T-helper 2 cell treated with Interferon-gamma antibody and Interleukin-4, amounts not matched to agents 5 μg/mL and 100 μg/mL, for 36 hours (primary cell): ENCODE measurements around the gene KCNIP2.

Source experiments
- DNase-seq: peaks from one replicate; pipeline ENCODE4 v3.0.0; 2021; ENCODE audit warnings: low spot score
- H3K27ac Mint-ChIP-seq: one replicate; pipeline ENCODE4 v1.8.0; 2021; ENCODE audit warnings: mild to moderate bottlenecking, mixed read lengths
- H3K27me3 Mint-ChIP-seq: one replicate; pipeline ENCODE4 v1.8.0; 2021; ENCODE audit warnings: low read depth, mixed read lengths
- H3K36me3 Mint-ChIP-seq: one replicate; pipeline ENCODE4 v1.8.0; 2021; ENCODE audit warnings: low read depth, mixed read lengths
- H3K4me1 Mint-ChIP-seq: one replicate; pipeline ENCODE4 v1.8.0; 2021; ENCODE audit warnings: low read depth, mixed read lengths
- H3K4me3 Mint-ChIP-seq: one replicate; pipeline ENCODE4 v1.8.0; 2022; ENCODE audit warnings: mild to moderate bottlenecking, moderate library complexity, mixed read lengths
- H3K9me3 Mint-ChIP-seq: one replicate; pipeline ENCODE4 v1.8.0; 2021; ENCODE audit warnings: mixed read lengths

Gene KCNIP2

GRCh38 chr10:101828766-101829551 lies 14.6 kb downstream of the KCNIP2 start:
- Mint-ChIP-seq H3K27ac (no peak overlapping the region), H3K9me3 (no peaks in the 10 kb centered on the region), H3K4me1 (peaks cover 35% of the 10 kb centered on the region), H3K36me3 (peaks cover 3% of the 10 kb centered on the region), H3K27me3 (no peaks in the 10 kb centered on the region), H3K4me3 (no peak overlapping the region)
- DNase-seq: no peak

- Mint-ChIP-seq H3K27ac (no peak overlapping the region), H3K36me3 (peaks cover 3% of the 10 kb centered on the region), H3K27me3 (no peaks in the 10 kb centered on the region), H3K9me3 (no peaks in the 10 kb centered on the region), H3K4me1 (peaks cover 28% of the 10 kb centered on the region), H3K4me3 (no peak overlapping the region)
- no peak for DNase-seq
These were observed 15.5 kb downstream of the KCNIP2 start for GRCh38 chr10:101827919-101828600.

GRCh38 chr10:101826852-101827434 lies 16.7 kb downstream of the KCNIP2 start:
- peaks cover 22% of the 10 kb centered on the region for H3K4me1 Mint-ChIP-seq
- no peaks in the 10 kb centered on the region for H3K27me3 Mint-ChIP-seq
- H3K36me3 Mint-ChIP-seq: peaks cover 3% of the 10 kb centered on the region
- no peak overlapping the region for H3K4me3 Mint-ChIP-seq
- no peaks in the 10 kb centered on the region for H3K9me3 Mint-ChIP-seq
- peak overlapping the region; percentile 23 for H3K27ac Mint-ChIP-seq
- DNase-seq: no peak

- Mint-ChIP-seq H3K4me1 (peaks cover 4% of the 10 kb centered on the region), H3K36me3 (peaks cover 3% of the 10 kb centered on the region), H3K4me3 (no peak overlapping the region), H3K9me3 (no peaks in the 10 kb centered on the region), H3K27ac (no peak overlapping the region), H3K27me3 (no peaks in the 10 kb centered on the region)
- DNase-seq: no peak
These were observed 18.9 kb downstream of the KCNIP2 start for GRCh38 chr10:101824736-101825135.

- Mint-ChIP-seq H3K36me3 (peaks cover 26% of the 10 kb centered on the region), H3K9me3 (no peaks in the 10 kb centered on the region), H3K4me1 (peaks cover 30% of the 10 kb centered on the region), H3K27me3 (no peaks in the 10 kb centered on the region), H3K4me3 (peak overlapping the region; percentile 99), H3K27ac (peak overlapping the region; percentile 100)
- DNase-seq: no peak
These were observed 24.5 kb downstream of the KCNIP2 start for GRCh38 chr10:101818872-101819633.

GRCh38 chr10:101818119-101818871 lies 25.3 kb downstream of the KCNIP2 start, which contains the start of gene OGA:
Gene OGA, minus strand, starts transcription at chr10:101818444. Its CDS starts 422 bp downstream, at chr10:101818022.
- no peaks in the 10 kb centered on the region for H3K27me3 Mint-ChIP-seq
- H3K9me3 Mint-ChIP-seq: no peaks in the 10 kb centered on the region
- peak; percentile 97 for DNase-seq
- peaks cover 36% of the 10 kb centered on the region for H3K4me1 Mint-ChIP-seq
- H3K36me3 Mint-ChIP-seq: peaks cover 28% of the 10 kb centered on the region
- peak within 1 kb of the TSS; percentile 100 for H3K27ac Mint-ChIP-seq
- H3K4me3 Mint-ChIP-seq: peak within 1 kb of the TSS; percentile 99

GRCh38 chr10:101817337-101818118 lies 26.1 kb downstream of the KCNIP2 start:
- Mint-ChIP-seq H3K4me1 (peaks cover 40% of the 10 kb centered on the region), H3K27ac (peak overlapping the region; percentile 100), H3K27me3 (no peaks in the 10 kb centered on the region), H3K9me3 (no peaks in the 10 kb centered on the region), H3K36me3 (peaks cover 36% of the 10 kb centered on the region), H3K4me3 (peak overlapping the region; percentile 99)
- DNase-seq: peak; percentile 38

GRCh38 chr10:101816913-101817336 lies 26.7 kb downstream of the KCNIP2 start:
- Mint-ChIP-seq H3K4me1 (peaks cover 41% of the 10 kb centered on the region), H3K27me3 (no peaks in the 10 kb centered on the region), H3K9me3 (no peaks in the 10 kb centered on the region), H3K4me3 (peak overlapping the region; percentile 99), H3K27ac (peak overlapping the region; percentile 100), H3K36me3 (peaks cover 36% of the 10 kb centered on the region)
- no peak for DNase-seq

GRCh38 chr10:101816376-101816775 lies 27.2 kb downstream of the KCNIP2 start:
- Mint-ChIP-seq H3K27me3 (no peaks in the 10 kb centered on the region), H3K27ac (peak overlapping the region; percentile 100), H3K9me3 (no peaks in the 10 kb centered on the region), H3K36me3 (peaks cover 40% of the 10 kb centered on the region), H3K4me3 (peak overlapping the region; percentile 99), H3K4me1 (peaks cover 39% of the 10 kb centered on the region)
- DNase-seq: no peak

- no peak for DNase-seq
These were observed 29.0 kb downstream of the KCNIP2 start for GRCh38 chr10:101814466-101815071.

GRCh38 chr10:101812606-101813005 lies 31.0 kb downstream of the KCNIP2 start:
- no peaks in the 10 kb centered on the region for H3K9me3 Mint-ChIP-seq
- H3K27me3 Mint-ChIP-seq: no peaks in the 10 kb centered on the region
- H3K36me3 Mint-ChIP-seq: peaks cover 58% of the 10 kb centered on the region
- DNase-seq: no peak
- H3K4me3 Mint-ChIP-seq: no peak overlapping the region
- peaks cover 34% of the 10 kb centered on the region for H3K4me1 Mint-ChIP-seq
- no peak overlapping the region for H3K27ac Mint-ChIP-seq

More at GRCh38 chr10:101814466-101815071, 29.0 kb downstream of the KCNIP2 start:
- Mint-ChIP-seq H3K36me3 (peaks cover 51% of the 10 kb centered on the region), H3K9me3 (no peaks in the 10 kb centered on the region), H3K27ac (peak overlapping the region; percentile 84), H3K4me3 (peak overlapping the region; percentile 99), H3K4me1 (peaks cover 40% of the 10 kb centered on the region), H3K27me3 (no peaks in the 10 kb centered on the region)

- no peak for DNase-seq
- no peaks in the 10 kb centered on the region for H3K9me3 Mint-ChIP-seq
- H3K4me3 Mint-ChIP-seq: no peak overlapping the region
- H3K27ac Mint-ChIP-seq: no peak overlapping the region
- H3K4me1 Mint-ChIP-seq: peaks cover 5% of the 10 kb centered on the region
- no peaks in the 10 kb centered on the region for H3K27me3 Mint-ChIP-seq
- H3K36me3 Mint-ChIP-seq: peaks cover 49% of the 10 kb centered on the region
These were observed 36.4 kb downstream of the KCNIP2 start for GRCh38 chr10:101807158-101807557.
